GM19238 (cell line): Measurements from ENCODE around the gene WDR17.

Experiments used
- DNase-seq: peaks from one replicate; pipeline ENCODE4 v3.0.0; 2011; ENCODE audit warnings: low spot score; ENCODE audit not compliant: insufficient read length

The WDR17 gene

GRCh38 chr4:176090115-176090514 lies 24.5 kb downstream of the WDR17 start:
- DNase-seq: no peak

- no peak for DNase-seq
These were observed 33.7 kb downstream of the WDR17 start for GRCh38 chr4:176099314-176099713.

GRCh38 chr4:176102414-176103063 lies 36.9 kb downstream of the WDR17 start:
- no peak for DNase-seq

- DNase-seq: no peak
These were observed 42.1 kb downstream of the WDR17 start for GRCh38 chr4:176107695-176108094.

DNA sequence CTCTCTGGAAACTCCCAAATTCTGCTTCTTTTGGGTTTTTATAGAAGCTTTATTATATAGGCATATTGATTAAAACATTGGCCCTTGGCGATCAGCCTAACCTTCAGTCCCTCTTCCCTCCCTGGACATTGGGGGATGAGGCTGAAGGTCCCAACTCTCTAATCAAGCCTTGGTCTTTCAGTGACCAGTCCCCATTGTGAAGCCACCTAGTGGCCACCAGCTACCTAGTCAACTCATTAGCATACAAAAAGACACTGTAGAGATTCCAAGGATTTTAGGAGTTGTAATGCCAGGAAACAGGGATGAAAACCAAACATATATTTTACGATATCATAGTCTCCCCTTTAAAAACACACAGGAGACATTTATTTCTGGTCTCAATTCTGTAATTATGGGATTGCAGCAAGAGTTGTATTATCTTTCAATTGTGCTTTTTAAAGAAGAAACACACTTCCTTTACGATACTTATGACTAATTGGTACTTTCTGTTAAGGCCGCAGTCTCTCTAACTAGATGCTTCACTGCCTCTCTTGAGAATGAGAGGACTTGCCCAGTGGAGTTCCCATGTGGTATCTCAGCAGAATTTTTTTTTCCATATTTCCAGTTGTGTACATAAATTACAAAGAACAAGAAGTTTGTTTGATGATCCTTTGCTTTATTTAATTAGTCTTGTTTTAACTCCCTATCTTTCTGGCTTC lies 58.2 kb downstream of the WDR17 start:
- no peak for DNase-seq

DNA sequence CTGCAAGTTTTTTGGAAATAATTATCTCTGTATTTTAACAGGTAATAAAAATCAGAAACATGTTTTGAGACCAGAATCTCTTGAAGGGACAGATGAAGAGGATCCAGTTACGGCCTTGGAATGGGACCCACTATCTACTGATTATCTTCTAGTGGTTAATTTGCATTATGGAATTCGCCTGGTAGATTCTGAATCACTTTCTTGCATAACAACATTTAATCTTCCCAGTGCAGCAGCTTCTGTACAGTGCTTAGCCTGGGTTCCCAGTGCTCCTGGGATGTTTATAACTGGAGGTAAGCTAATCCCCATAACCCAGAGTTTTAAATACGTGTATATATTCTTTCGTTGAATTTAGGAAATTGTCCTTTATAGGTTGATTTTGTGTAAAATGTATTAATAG lies 59.4 kb downstream of the WDR17 start:
- no peak for DNase-seq

DNA sequence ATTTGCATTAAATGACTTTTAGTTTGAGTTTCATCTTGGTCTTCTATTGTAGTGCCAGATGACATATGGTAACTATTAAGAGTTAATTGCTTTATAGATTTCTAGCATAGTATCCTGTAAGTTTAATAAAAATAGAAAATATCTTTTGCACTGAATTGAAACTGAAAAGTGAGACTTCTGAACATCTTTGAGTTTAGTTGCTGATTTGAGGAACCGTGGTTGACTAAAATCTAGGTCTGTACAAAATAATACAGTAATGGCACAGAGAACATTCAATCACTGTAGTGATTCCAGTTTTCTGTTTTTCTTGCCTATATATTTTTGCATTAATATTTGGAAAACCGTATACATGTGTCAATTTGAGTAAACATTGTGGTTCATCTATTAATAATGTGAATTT lies 69.0 kb downstream of the WDR17 start:
- no peak for DNase-seq

- no peak for DNase-seq
These were observed 72.0 kb downstream of the WDR17 start for GRCh38 chr4:176137631-176138030.

- DNase-seq: no peak
These were observed 73.9 kb downstream of the WDR17 start for GRCh38 chr4:176139518-176139917.

DNA sequence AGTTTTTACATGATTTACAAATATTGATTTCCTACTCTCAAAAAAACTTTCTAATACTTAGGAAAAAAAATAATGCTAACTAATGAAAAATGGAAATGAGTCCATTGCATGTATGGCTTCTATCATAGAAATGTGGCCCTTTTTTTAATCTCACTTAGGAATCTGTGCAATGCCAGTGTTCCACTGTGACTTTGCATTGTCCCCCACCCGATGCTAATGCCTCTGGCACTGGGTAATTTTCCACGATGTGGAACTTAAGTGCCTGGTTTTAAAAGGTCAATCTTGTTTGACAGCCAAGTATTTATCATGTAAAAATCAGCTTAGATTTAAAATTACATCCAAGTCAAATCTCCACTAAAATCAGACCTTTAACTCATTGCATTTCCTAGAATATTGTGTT lies 76.6 kb downstream of the WDR17 start:
- no peak for DNase-seq

DNA sequence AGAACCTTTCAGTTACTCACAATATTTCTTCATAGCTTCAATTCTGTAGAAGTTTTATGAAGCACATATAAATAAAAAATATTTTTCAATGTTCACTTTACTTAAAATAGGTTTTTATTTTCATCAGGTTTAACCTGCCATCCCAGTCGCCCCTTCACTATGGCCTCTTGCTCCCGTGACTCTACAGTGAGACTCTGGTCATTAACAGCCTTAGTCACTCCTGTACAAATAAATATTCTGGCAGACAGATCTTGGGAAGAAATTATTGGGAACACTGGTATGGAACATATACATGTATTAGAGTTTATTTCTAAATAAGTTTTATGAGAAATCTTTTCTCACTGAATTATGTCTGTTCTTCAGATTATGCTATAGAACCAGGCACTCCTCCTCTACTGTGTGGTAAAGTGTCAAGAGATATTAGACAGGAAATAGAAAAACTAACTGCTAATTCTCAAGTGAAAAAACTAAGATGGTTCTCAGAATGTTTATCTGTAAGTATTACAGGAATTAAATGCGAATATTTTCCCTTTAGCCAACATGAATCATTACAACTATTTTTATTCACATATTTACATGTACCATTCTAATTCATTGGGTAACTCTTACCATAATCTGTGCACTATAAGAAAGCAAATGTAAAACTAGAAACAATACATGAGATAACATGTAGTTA lies 84.2 kb downstream of the WDR17 start:
- DNase-seq: no peak

GRCh38 chr4:176150356-176150682 lies 84.7 kb downstream of the WDR17 start:
- no peak for DNase-seq

GRCh38 chr4:176150704-176151103 lies 85.1 kb downstream of the WDR17 start:
- DNase-seq: no peak

DNA sequence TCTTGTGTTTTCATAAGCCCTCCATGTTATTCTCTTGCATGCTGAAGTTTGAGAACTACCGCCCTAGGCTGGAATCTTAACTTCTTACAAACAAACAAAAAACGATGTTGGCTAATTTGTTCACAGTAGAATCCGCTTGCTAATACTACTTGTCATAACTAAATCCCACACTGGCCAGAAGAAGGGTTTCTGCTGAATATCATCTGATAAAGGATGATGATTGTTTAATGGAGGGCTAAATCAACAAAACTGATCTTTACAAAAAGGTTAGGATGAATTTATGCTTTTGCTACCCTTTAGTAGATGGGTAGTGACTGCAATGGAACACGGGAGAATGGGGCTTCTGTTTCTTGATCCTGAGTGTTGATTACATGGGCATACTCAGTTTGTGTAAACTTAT lies 87.5 kb downstream of the WDR17 start:
- no peak for DNase-seq

DNA sequence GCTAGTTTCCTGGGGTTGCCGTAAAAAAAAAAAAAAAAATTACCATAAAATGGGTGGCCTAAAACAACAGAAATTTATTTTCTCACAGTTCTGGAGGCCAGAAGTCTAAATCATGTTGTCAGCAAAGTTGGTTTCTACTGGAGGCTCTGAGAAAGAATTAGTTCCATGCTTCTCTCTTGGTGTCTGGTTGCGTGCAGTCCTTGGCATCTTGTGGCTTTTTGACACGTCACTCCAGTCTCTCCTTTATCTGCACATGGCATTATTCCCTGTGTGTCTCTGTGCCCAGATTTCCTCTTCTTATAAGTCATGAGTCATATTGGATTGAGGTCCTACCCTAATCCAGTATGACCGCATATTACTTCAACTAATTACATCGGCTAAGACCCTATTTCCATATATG lies 91.0 kb downstream of the WDR17 start:
- DNase-seq: no peak

- no peak for DNase-seq
These were observed 97.4 kb downstream of the WDR17 start for GRCh38 chr4:176163041-176163440.

DNA sequence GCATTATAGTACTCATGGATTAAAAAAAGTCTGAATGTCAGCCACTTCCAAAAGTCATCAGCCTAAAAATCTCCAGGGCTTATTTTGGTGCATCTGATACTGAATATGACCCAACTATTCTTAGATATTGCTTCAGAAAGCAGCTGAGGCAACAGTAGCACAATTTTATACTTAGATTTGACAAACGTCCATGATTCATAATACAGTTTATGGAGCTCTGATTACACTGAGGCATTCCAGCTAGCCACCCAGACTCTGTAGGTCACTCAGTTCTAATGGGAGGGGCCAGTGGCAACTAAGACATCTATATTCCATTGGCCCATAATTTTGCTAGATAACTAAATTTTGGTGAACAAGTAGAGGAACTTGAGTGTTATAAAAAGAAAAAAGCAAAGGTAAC lies 119.4 kb downstream of the WDR17 start:
- DNase-seq: no peak

DNA sequence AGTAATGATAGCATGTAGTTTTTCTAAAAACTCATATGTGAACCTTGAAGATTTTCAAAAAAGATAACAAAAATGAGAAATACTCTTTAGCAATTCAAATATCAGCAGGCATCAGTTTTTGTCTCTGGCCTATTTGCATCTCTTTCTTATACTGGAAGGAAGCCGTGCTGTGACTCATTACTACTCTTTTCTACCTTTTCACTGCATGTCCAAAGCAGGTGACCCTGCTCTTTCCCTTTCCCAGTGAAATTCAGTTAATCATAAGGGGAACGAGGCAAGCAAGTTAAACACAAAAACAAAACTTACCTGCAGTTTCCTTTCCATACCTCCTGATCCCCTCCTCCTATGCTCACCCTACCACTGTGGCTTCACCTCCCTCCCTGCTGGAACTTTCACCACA lies 120.4 kb downstream of the WDR17 start:
- no peak for DNase-seq

GRCh38 chr4:176186671-176187395 lies 121.2 kb downstream of the WDR17 start:
- DNase-seq: no peak

DNA sequence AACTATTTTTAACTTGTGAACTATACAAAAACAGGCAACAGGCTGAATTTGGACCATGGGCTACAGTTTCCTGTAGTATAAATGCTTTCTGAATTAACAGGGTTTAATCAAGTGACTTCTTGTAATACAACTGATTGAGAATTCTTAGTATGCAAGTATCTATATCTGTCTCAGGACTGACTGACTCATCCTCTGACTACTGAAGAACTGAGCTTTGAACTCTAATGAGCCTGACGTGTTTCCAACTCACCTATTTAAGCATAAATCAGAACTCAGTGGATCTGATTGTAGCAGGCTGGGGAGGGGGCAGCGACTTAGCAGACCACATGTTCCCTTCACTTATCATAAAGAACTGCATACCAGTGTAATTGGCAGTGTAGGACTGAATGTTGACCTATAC lies 122.0 kb downstream of the WDR17 start:
- no peak for DNase-seq

GRCh38 chr4:176188654-176189053 lies 123.0 kb downstream of the WDR17 start:
- no peak for DNase-seq
